GM19023 (cell line): ENCODE data around the gene DHRS4.
"Not testable (repeated sequence)": the region's sequence is repeated elsewhere in the genome, so short reads cannot be mapped to it uniquely, and the experiment has no call there.

Experiments
- ATAC-seq: cut with Tn5 transposase; IDR thresholded peaks from one replicate; pipeline ENCODE4 v1.9.1; 2021; ENCODE audit warnings: mild to moderate bottlenecking, moderate library complexity; ENCODE audit not compliant: unreplicated experiment

The DHRS4 gene

GRCh38 chr14:23981951-23982813 is 28.6 kb downstream of the DHRS4 start:
- not testable (repeated sequence) for ATAC-seq

GRCh38 chr14:23984891-23985602 is 31.5 kb downstream of the DHRS4 start:
- ATAC-seq = no peak

GRCh38 chr14:23988223-23988606 is 34.6 kb downstream of the DHRS4 start:
- ATAC-seq = peak; percentile 9

- ATAC-seq = peak; percentile 76
These were observed 35.2 kb downstream of the DHRS4 start, which contains the start of gene DHRS4L2 for GRCh38 chr14:23988607-23989363. Gene DHRS4L2, plus strand, starts transcription at chr14:23988929. Its CDS starts 19 bp downstream, at chr14:23988948.

- ATAC-seq = not testable (repeated sequence)
These were observed 36.3 kb downstream of the DHRS4 start for GRCh38 chr14:23989734-23990445.

GRCh38 chr14:23990961-23991360 is 37.4 kb downstream of the DHRS4 start:
- not testable (repeated sequence) for ATAC-seq

- ATAC-seq = not testable (repeated sequence)
These were observed 39.5 kb downstream of the DHRS4 start for GRCh38 chr14:23993042-23993441.

GRCh38 chr14:23996009-23996408 is 42.4 kb downstream of the DHRS4 start:
- not testable (repeated sequence) for ATAC-seq

GRCh38 chr14:23996825-23997224 is 43.3 kb downstream of the DHRS4 start:
- not testable (repeated sequence) for ATAC-seq

GRCh38 chr14:23999640-24000039 is 46.1 kb downstream of the DHRS4 start:
- ATAC-seq = not testable (repeated sequence)

GRCh38 chr14:24001078-24001477 is 47.5 kb downstream of the DHRS4 start:
- not testable (repeated sequence) for ATAC-seq

GRCh38 chr14:24001679-24002078 is 48.1 kb downstream of the DHRS4 start:
- ATAC-seq = not testable (repeated sequence)

GRCh38 chr14:24006471-24006816 is 52.9 kb downstream of the DHRS4 start:
- peak; percentile 33 for ATAC-seq

GRCh38 chr14:24006817-24007652 is 53.5 kb downstream of the DHRS4 start:
- ATAC-seq = peak; percentile 86

- ATAC-seq = no peak
These were observed 57.5 kb downstream of the DHRS4 start for GRCh38 chr14:24011051-24011450.

GRCh38 chr14:24012726-24013273 is 59.2 kb downstream of the DHRS4 start:
- not testable (repeated sequence) for ATAC-seq

- no peak for ATAC-seq
These were observed 60.3 kb downstream of the DHRS4 start for GRCh38 chr14:24013654-24014514.

- not testable (repeated sequence) for ATAC-seq
These were observed 62.2 kb downstream of the DHRS4 start for GRCh38 chr14:24015745-24016144.
